WTC11 (cell line): ENCODE data around the gene RAD50. TPM values are rescaled to one million over a fixed set of nuclear protein-coding genes. Genes with fewer than 3 reads are reported as not detected.

ENCODE experiments used
- ATAC-seq: fragments of 200-7000 bp; cut with Tn5 transposase; 2 replicates; pipeline ENCODE4 v1.10.0; 2021; ENCODE audit warnings: mild to moderate bottlenecking, moderate library complexity
- CTCF ChIA-PET: fragments of 300-600 bp; sonication (Branson Sonifier 250); formaldehyde crosslinking; loops from one replicate; lab custom pipeline; 2021; ENCODE audit warnings: antibody characterized with exemption; lab: Charles Lee
- POLR2A ChIA-PET: fragments of 350-600 bp; sonication (Branson Sonifier 250); formaldehyde crosslinking; loops from one replicate; lab custom pipeline; 2021; ENCODE audit warnings: antibody characterized with exemption; lab: Charles Lee
- DNase-seq: peaks from one replicate; pipeline ENCODE4 v3.0.0; 2021; ENCODE audit warnings: low spot score
- H3K27ac Mint-ChIP-seq: 2 replicates; pipeline ENCODE4 v1.8.0; 2021; ENCODE audit warnings: mixed read lengths
- H3K27me3 Mint-ChIP-seq: 2 replicates; pipeline ENCODE4 v1.8.0; 2021; ENCODE audit warnings: low read depth, mild to moderate bottlenecking, moderate library complexity, mixed read lengths
- H3K36me3 Mint-ChIP-seq: 2 replicates; pipeline ENCODE4 v1.8.0; 2021; ENCODE audit warnings: mixed read lengths
- H3K4me1 Mint-ChIP-seq: 2 replicates; pipeline ENCODE4 v1.8.0; 2022; ENCODE audit warnings: mixed read lengths
- H3K4me3 Mint-ChIP-seq: 2 replicates; pipeline ENCODE4 v1.8.0; 2021; ENCODE audit warnings: mild to moderate bottlenecking, moderate library complexity, mixed read lengths
- H3K9me3 Mint-ChIP-seq: 2 replicates; pipeline ENCODE4 v1.8.0; 2021; ENCODE audit warnings: mixed read lengths
- AFF4 ChIP-seq: sonication (generic); formaldehyde crosslinking; IDR thresholded peaks from 2 replicates; pipeline ENCODE4 v1.8.1; 2023; ENCODE audit warnings: mild to moderate bottlenecking, missing genetic modification reagents, borderline replicate concordance
- E2F1 ChIP-seq: sonication (generic); formaldehyde crosslinking; IDR thresholded peaks from 2 replicates; pipeline ENCODE4 v1.8.0; 2022; ENCODE audit warnings: mild to moderate bottlenecking, missing genetic modification reagents
- FOXJ3 ChIP-seq: sonication (generic); formaldehyde crosslinking; IDR thresholded peaks from 2 replicates; pipeline ENCODE4 v1.9.0; 2021; ENCODE audit warnings: missing genetic modification reagents, mild to moderate bottlenecking, borderline replicate concordance
- GABPB1 ChIP-seq: sonication (generic); formaldehyde crosslinking; IDR thresholded peaks from 2 replicates; pipeline ENCODE4 v1.8.1; 2023; ENCODE audit warnings: mild to moderate bottlenecking, missing genetic modification reagents
- MXD4 ChIP-seq: fragments of 250-450 bp; sonication (Bioruptor Pico); IDR thresholded peaks from 2 replicates; pipeline ENCODE4 v1.8.0; 2021; ENCODE audit warnings: mild to moderate bottlenecking, moderate library complexity, borderline replicate concordance
- PRDM15 ChIP-seq: sonication (generic); formaldehyde crosslinking; IDR thresholded peaks from 2 replicates; pipeline ENCODE4 v1.8.0; 2022; ENCODE audit warnings: missing genetic modification reagents
- RELA ChIP-seq: sonication (generic); formaldehyde crosslinking; IDR thresholded peaks from 2 replicates; pipeline ENCODE4 v1.8.1; 2022; ENCODE audit warnings: missing genetic modification reagents, mild to moderate bottlenecking, borderline replicate concordance
- RORB ChIP-seq: fragments of 250-450 bp; sonication (Bioruptor Pico); IDR thresholded peaks from 2 replicates; pipeline ENCODE4 v1.9.0; 2021; ENCODE audit warnings: mild to moderate bottlenecking
- SMAD4 ChIP-seq: sonication (generic); formaldehyde crosslinking; IDR thresholded peaks from 2 replicates; pipeline ENCODE4 v1.8.0; 2022; ENCODE audit warnings: mild to moderate bottlenecking, missing genetic modification reagents
- STAT6 ChIP-seq: sonication (generic); formaldehyde crosslinking; conservative IDR thresholded peaks from 2 replicates; pipeline ENCODE4 v1.8.1; 2023; ENCODE audit warnings: mild to moderate bottlenecking, low read depth, missing genetic modification reagents, moderate library complexity
- TP53 ChIP-seq: sonication (generic); formaldehyde crosslinking; IDR thresholded peaks from 2 replicates; pipeline ENCODE4 v1.8.1; 2023; ENCODE audit warnings: mild to moderate bottlenecking, missing genetic modification reagents
- total RNA-seq: library from RNA; stranded (reverse); gene quantifications from 3 replicates; pipeline ENCODE4 v1.2.3, GENCODE V29; 2021
- TF ChIP-seq, protein P1 (sequence below): sonication (generic); formaldehyde crosslinking; IDR thresholded peaks from 2 replicates; pipeline ENCODE4 v1.8.1; 2023; ENCODE audit warnings: mild to moderate bottlenecking, missing genetic modification reagents
- TF ChIP-seq, protein P2 (sequence below): sonication (generic); formaldehyde crosslinking; IDR thresholded peaks from 2 replicates; pipeline ENCODE4 v1.8.1; 2023; ENCODE audit warnings: mild to moderate bottlenecking, missing genetic modification reagents, moderate library complexity
- TF ChIP-seq, protein P3 (sequence below): sonication (generic); formaldehyde crosslinking; IDR thresholded peaks from 2 replicates; pipeline ENCODE4 v1.8.1; 2022; ENCODE audit warnings: missing genetic modification reagents, borderline replicate concordance

Gene RAD50
- total RNA-seq, 1 experiment from 2014 or later = 31.1 TPM

- TF ChIP-seq PRDM15 (CRISPR knock-in tag) = no peak
- TF ChIP-seq, all 79 proteins: peak for 0
These were observed 79.1 kb downstream of the RAD50 start (continued) for GRCh38 chr5:132635873-132636272.

GRCh38 chr5:132637241-132637640 lies 80.5 kb downstream of the RAD50 start:
- no peak for DNase-seq
- H3K27me3 Mint-ChIP-seq = no peaks in the 10 kb centered on the region
- no peaks in the 10 kb centered on the region for H3K9me3 Mint-ChIP-seq
- H3K27ac Mint-ChIP-seq = no peak overlapping the region
- CTCF ChIA-PET = no interaction called here
- peaks cover 27% of the 10 kb centered on the region for H3K36me3 Mint-ChIP-seq
- POLR2A ChIA-PET = no interaction called here
- ATAC-seq = no peak
- no peak overlapping the region for H3K4me3 Mint-ChIP-seq
- no peak for TF ChIP-seq GABPB1 (CRISPR knock-in tag)
- H3K4me1 Mint-ChIP-seq = no peaks in the 10 kb centered on the region

DNA sequence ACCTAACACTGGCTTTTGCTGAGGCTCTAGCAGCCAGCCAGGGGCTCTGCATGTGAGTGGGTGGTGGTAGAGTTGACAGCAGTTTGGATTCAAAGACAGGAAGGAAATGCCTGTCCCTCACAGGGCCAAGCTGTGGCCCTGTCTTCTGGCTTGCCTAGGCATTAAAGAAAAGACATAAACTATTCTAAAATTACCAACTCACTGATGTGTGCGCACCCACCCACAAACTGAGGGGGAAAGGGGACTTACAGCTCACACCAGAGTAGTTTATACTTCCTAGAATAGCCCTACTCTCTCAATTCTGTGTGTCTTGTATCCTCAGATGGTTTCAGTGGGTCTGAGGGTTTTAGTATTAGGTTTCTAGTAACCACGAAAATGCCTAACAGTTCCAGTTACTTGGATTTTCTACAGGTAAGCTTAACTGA lies 82.9 kb downstream of the RAD50 start:
- POLR2A ChIA-PET = no interaction called here
- no peak for DNase-seq
- no peaks in the 10 kb centered on the region for H3K27me3 Mint-ChIP-seq
- H3K4me3 Mint-ChIP-seq = no peak overlapping the region
- peaks cover 10% of the 10 kb centered on the region for H3K4me1 Mint-ChIP-seq
- H3K27ac Mint-ChIP-seq = no peak overlapping the region
- H3K36me3 Mint-ChIP-seq = peaks cover 34% of the 10 kb centered on the region
- ATAC-seq = no peak
- CTCF ChIA-PET = interaction anchor here (1.1 kb wide), 1 partner anchor 72 kb away, joined by 3 read pairs; no protein-coding TSS in a partner anchor
- no peaks in the 10 kb centered on the region for H3K9me3 Mint-ChIP-seq
- TF ChIP-seq MXD4 (CRISPR knock-in tag) = no peak
- no peak for TF ChIP-seq FOXJ3
- TF ChIP-seq, protein P1, sequence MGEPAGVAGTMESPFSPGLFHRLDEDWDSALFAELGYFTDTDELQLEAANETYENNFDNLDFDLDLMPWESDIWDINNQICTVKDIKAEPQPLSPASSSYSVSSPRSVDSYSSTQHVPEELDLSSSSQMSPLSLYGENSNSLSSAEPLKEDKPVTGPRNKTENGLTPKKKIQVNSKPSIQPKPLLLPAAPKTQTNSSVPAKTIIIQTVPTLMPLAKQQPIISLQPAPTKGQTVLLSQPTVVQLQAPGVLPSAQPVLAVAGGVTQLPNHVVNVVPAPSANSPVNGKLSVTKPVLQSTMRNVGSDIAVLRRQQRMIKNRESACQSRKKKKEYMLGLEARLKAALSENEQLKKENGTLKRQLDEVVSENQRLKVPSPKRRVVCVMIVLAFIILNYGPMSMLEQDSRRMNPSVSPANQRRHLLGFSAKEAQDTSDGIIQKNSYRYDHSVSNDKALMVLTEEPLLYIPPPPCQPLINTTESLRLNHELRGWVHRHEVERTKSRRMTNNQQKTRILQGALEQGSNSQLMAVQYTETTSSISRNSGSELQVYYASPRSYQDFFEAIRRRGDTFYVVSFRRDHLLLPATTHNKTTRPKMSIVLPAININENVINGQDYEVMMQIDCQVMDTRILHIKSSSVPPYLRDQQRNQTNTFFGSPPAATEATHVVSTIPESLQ (CRISPR knock-in tag) = no peak
- no peak for TF ChIP-seq AFF4
- TF ChIP-seq RORB = no peak
- TF ChIP-seq, protein P2, sequence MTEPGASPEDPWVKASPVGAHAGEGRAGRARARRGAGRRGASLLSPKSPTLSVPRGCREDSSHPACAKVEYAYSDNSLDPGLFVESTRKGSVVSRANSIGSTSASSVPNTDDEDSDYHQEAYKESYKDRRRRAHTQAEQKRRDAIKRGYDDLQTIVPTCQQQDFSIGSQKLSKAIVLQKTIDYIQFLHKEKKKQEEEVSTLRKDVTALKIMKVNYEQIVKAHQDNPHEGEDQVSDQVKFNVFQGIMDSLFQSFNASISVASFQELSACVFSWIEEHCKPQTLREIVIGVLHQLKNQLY (CRISPR knock-in tag) = no peak
- no peak for TF ChIP-seq STAT6 (CRISPR knock-in tag)
- no peak for TF ChIP-seq RELA (CRISPR knock-in tag)
- TF ChIP-seq, protein P3, sequence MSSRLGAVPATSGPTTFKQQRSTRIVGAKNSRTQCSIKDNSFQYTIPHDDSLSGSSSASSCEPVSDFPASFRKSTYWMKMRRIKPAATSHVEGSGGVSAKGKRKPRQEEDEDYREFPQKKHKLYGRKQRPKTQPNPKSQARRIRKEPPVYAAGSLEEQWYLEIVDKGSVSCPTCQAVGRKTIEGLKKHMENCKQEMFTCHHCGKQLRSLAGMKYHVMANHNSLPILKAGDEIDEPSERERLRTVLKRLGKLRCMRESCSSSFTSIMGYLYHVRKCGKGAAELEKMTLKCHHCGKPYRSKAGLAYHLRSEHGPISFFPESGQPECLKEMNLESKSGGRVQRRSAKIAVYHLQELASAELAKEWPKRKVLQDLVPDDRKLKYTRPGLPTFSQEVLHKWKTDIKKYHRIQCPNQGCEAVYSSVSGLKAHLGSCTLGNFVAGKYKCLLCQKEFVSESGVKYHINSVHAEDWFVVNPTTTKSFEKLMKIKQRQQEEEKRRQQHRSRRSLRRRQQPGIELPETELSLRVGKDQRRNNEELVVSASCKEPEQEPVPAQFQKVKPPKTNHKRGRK (CRISPR knock-in tag) = no peak
- TF ChIP-seq TP53 (CRISPR knock-in tag) = no peak
- no peak for TF ChIP-seq E2F1 (CRISPR knock-in tag)
- no peak for TF ChIP-seq SMAD4
